Measurements from ENCODE around the gene FICD. TPM values are rescaled to one million over a fixed set of nuclear protein-coding genes. Genes with fewer than 3 reads are reported as not detected.
"Not testable (repeated sequence)": the region's sequence is repeated elsewhere in the genome, so short reads cannot be mapped to it uniquely, and the experiment has no call there.

Gene FICD
- total RNA-seq, 2 experiments from 2014 or later, result 5.7 to 6.0 TPM

GRCh38 chr12:108548954-108549521, 34.0 kb downstream of the FICD start:
- DNase-seq, result no peak
- H3K27ac Mint-ChIP-seq, result peak overlapping the region; percentile 51
- POLR2A ChIA-PET, result no interaction called here
- no peak overlapping the region for H3K4me3 Mint-ChIP-seq
- peaks cover 25% of the 10 kb centered on the region for H3K36me3 Mint-ChIP-seq
- peaks cover 48% of the 10 kb centered on the region for H3K4me1 Mint-ChIP-seq (ENCODE audit: low read depth)
- intact Hi-C loops (cut with micrococcal nuclease), result no loop called here
- H3K27me3 Mint-ChIP-seq, result no peaks in the 10 kb centered on the region
- H3K9me3 Mint-ChIP-seq, result no peaks in the 10 kb centered on the region
- CTCF ChIA-PET, result interaction anchor here (1.1 to 2.0 kb wide), 3 partner anchors 11 to 254 kb away, joined by 3 to 8 read pairs (median 4); no protein-coding TSS in a partner anchor

GRCh38 chr12:108551535-108551934, 36.5 kb downstream of the FICD start:
- POLR2A ChIA-PET, result no interaction called here
- Mint-ChIP-seq H3K36me3 (peaks cover 19% of the 10 kb centered on the region), H3K9me3 (no peaks in the 10 kb centered on the region), H3K4me1 (ENCODE audit: low read depth) (peaks cover 68% of the 10 kb centered on the region), H3K27ac (no peak overlapping the region), H3K4me3 (no peak overlapping the region), H3K27me3 (no peaks in the 10 kb centered on the region)
- intact Hi-C loops (cut with micrococcal nuclease), result no loop called here
- no peak for DNase-seq
- CTCF ChIA-PET, result interaction anchor here (0.7 kb wide), 1 partner anchor 505 kb away, joined by 4 read pairs; no protein-coding TSS in a partner anchor

GRCh38 chr12:108553799-108554198, 38.7 kb downstream of the FICD start:
- Mint-ChIP-seq H3K4me3 (no peak overlapping the region), H3K27ac (no peak overlapping the region)

GRCh38 chr12:108555383-108555782, 40.3 kb downstream of the FICD start:
- intact Hi-C loops (cut with micrococcal nuclease); H3K27me3 Mint-ChIP-seq; H3K9me3 Mint-ChIP-seq; POLR2A ChIA-PET; H3K4me3 Mint-ChIP-seq; H3K27ac Mint-ChIP-seq; DNase-seq: not testable (repeated sequence)
- CTCF ChIA-PET, result interaction anchor here (1.0 to 18.8 kb wide), 2 partner anchors 61 to 62 kb away, joined by 5 to 472 read pairs; no protein-coding TSS in a partner anchor
- H3K4me1 Mint-ChIP-seq (ENCODE audit: low read depth), result peaks cover 85% of the 10 kb centered on the region
- peaks cover 20% of the 10 kb centered on the region for H3K36me3 Mint-ChIP-seq

More at GRCh38 chr12:108553799-108554198, 38.7 kb downstream of the FICD start:
- peaks cover 17% of the 10 kb centered on the region for H3K36me3 Mint-ChIP-seq
- DNase-seq, result no peak
- no peaks in the 10 kb centered on the region for H3K9me3 Mint-ChIP-seq
- ChIA-PET POLR2A (no interaction called here), CTCF (no interaction called here)
- H3K4me1 Mint-ChIP-seq (ENCODE audit: low read depth), result peaks cover 83% of the 10 kb centered on the region
- intact Hi-C loops (cut with micrococcal nuclease), result no loop called here
- no peaks in the 10 kb centered on the region for H3K27me3 Mint-ChIP-seq

GRCh38 chr12:108559007-108559655, 44.1 kb downstream of the FICD start:
- ChIA-PET POLR2A (interaction anchor here (1.1 to 7.0 kb wide), 5 partner anchors 10 to 75 kb away, joined by 3 to 66 read pairs (median 4); partner anchors contain the start of gene SELPLG), CTCF (interaction anchor here (1.0 to 18.8 kb wide), 3 partner anchors 57 to 244 kb away, joined by 4 to 472 read pairs (median 6); no protein-coding TSS in a partner anchor)
- Mint-ChIP-seq H3K4me3 (peak overlapping the region; percentile 100), H3K4me1 (ENCODE audit: low read depth) (peaks cover 59% of the 10 kb centered on the region), H3K36me3 (peaks cover 23% of the 10 kb centered on the region), H3K27me3 (no peaks in the 10 kb centered on the region), H3K27ac (peak overlapping the region; percentile 99), H3K9me3 (no peaks in the 10 kb centered on the region)
- intact Hi-C loops (cut with micrococcal nuclease), result no loop called here
- DNase-seq, result peak; percentile 67

GRCh38 chr12:108559748-108560147, 44.7 kb downstream of the FICD start:
- Mint-ChIP-seq H3K9me3 (no peaks in the 10 kb centered on the region), H3K4me1 (ENCODE audit: low read depth) (peaks cover 63% of the 10 kb centered on the region), H3K27me3 (no peaks in the 10 kb centered on the region), H3K27ac (peak overlapping the region; percentile 99), H3K36me3 (peaks cover 26% of the 10 kb centered on the region), H3K4me3 (peak overlapping the region; percentile 100)
- intact Hi-C loops (cut with micrococcal nuclease), result loop anchor here (10.0 kb wide), 1 partner anchor 275 kb away; no protein-coding TSS in a partner anchor
- DNase-seq, result peak; percentile 19
- ChIA-PET POLR2A (interaction anchor here (1.2 to 7.0 kb wide), 6 partner anchors 47 to 493 kb away, joined by 3 to 66 read pairs (median 13); partner anchors contain the start of genes SELPLG and USP30), CTCF (interaction anchor here (1.0 to 18.8 kb wide), 3 partner anchors 10 to 244 kb away, joined by 3 to 472 read pairs (median 6); no protein-coding TSS in a partner anchor)

GRCh38 chr12:108560321-108560721, 45.2 kb downstream of the FICD start:
- Mint-ChIP-seq H3K36me3 (peaks cover 29% of the 10 kb centered on the region), H3K27me3 (no peaks in the 10 kb centered on the region), H3K4me3 (peak overlapping the region; percentile 100), H3K4me1 (ENCODE audit: low read depth) (peaks cover 61% of the 10 kb centered on the region), H3K9me3 (no peaks in the 10 kb centered on the region), H3K27ac (peak overlapping the region; percentile 99)
- CTCF ChIA-PET, result interaction anchor here (1.0 to 18.8 kb wide), 5 partner anchors 11 to 243 kb away, joined by 3 to 472 read pairs (median 3); partner anchors contain the start of gene SELPLG
- intact Hi-C loops (cut with micrococcal nuclease), result loop anchor here (10.0 kb wide), 1 partner anchor 274 kb away; no protein-coding TSS in a partner anchor
- POLR2A ChIA-PET, result interaction anchor here (0.6 to 7.0 kb wide), 8 partner anchors 48 to 1165 kb away, joined by 3 to 66 read pairs (median 5); partner anchors contain the start of genes SELPLG, SSH1 and USP30
- no peak for DNase-seq

- intact Hi-C loops (cut with micrococcal nuclease), result loop anchor here (1.0 to 10.0 kb wide), 3 partner anchors 46 to 274 kb away; partner anchors contain the start of gene FICD
- H3K27ac Mint-ChIP-seq, result peak within 1 kb of the TSS; percentile 99
- ChIA-PET POLR2A (interaction anchor here (0.6 to 7.0 kb wide), 8 partner anchors 56 to 1165 kb away, joined by 4 to 66 read pairs (median 5); partner anchors contain the start of genes SELPLG, SSH1 and USP30), CTCF (interaction anchor here (0.6 to 18.8 kb wide), 8 partner anchors 11 to 532 kb away, joined by 3 to 472 read pairs (median 3); partner anchors contain the start of genes ALKBH2 and SELPLG)
- H3K36me3 Mint-ChIP-seq, result peaks cover 35% of the 10 kb centered on the region
- H3K27me3 Mint-ChIP-seq, result no peaks in the 10 kb centered on the region
- H3K4me1 Mint-ChIP-seq (ENCODE audit: low read depth), result peaks cover 60% of the 10 kb centered on the region
- no peaks in the 10 kb centered on the region for H3K9me3 Mint-ChIP-seq
- peak within 1 kb of the TSS; percentile 100 for H3K4me3 Mint-ChIP-seq
- peak; percentile 88 for DNase-seq
Observed at GRCh38 chr12:108560752-108561719, 46.0 kb downstream of the FICD start, which contains the start of gene SART3. Gene SART3 (minus strand): TSS chr12:108561173. CDS start chr12:108561154, 19 bp downstream.

GRCh38 chr12:108561852-108562347, 46.8 kb downstream of the FICD start:
- no peaks in the 10 kb centered on the region for H3K27me3 Mint-ChIP-seq
- H3K27ac Mint-ChIP-seq, result peak overlapping the region; percentile 99
- H3K4me3 Mint-ChIP-seq, result peak overlapping the region; percentile 100
- intact Hi-C loops (cut with micrococcal nuclease), result loop anchor here (1.0 to 10.0 kb wide), 10 partner anchors 47 to 537 kb away; partner anchors contain the start of genes FICD, SELPLG, SSH1 and USP30
- peaks cover 57% of the 10 kb centered on the region for H3K4me1 Mint-ChIP-seq (ENCODE audit: low read depth)
- no peak for DNase-seq
- H3K9me3 Mint-ChIP-seq, result no peaks in the 10 kb centered on the region
- H3K36me3 Mint-ChIP-seq, result peaks cover 38% of the 10 kb centered on the region
- CTCF ChIA-PET, result interaction anchor here (0.6 to 18.8 kb wide), 16 partner anchors 11 to 531 kb away, joined by 3 to 472 read pairs (median 4); partner anchors contain the start of genes ALKBH2 and SELPLG
- POLR2A ChIA-PET, result interaction anchor here (0.8 to 7.0 kb wide), 11 partner anchors 11 to 296 kb away, joined by 3 to 66 read pairs (median 5); partner anchors contain the start of genes SELPLG and SSH1

GRCh38 chr12:108562348-108563135, 47.5 kb downstream of the FICD start, which contains the start of gene ISCU:
Gene ISCU (plus strand): TSS chr12:108562596. CDS start chr12:108562623, 27 bp downstream.
- DNase-seq, result peak; percentile 99
- ChIA-PET POLR2A (interaction anchor here (0.8 to 7.0 kb wide), 10 partner anchors 11 to 295 kb away, joined by 3 to 66 read pairs (median 4); partner anchors contain the start of genes SELPLG and SSH1), CTCF (interaction anchor here (0.7 to 18.8 kb wide), 15 partner anchors 10 to 388 kb away, joined by 3 to 472 read pairs (median 4); partner anchors contain the start of gene SELPLG)
- Mint-ChIP-seq H3K27me3 (no peaks in the 10 kb centered on the region), H3K9me3 (no peaks in the 10 kb centered on the region), H3K4me1 (ENCODE audit: low read depth) (peaks cover 57% of the 10 kb centered on the region), H3K4me3 (peak within 1 kb of the TSS; percentile 100), H3K36me3 (peaks cover 41% of the 10 kb centered on the region), H3K27ac (peak within 1 kb of the TSS; percentile 99)
- intact Hi-C loops (cut with micrococcal nuclease), result loop anchor here (1.0 to 10.0 kb wide), 11 partner anchors 56 to 536 kb away; partner anchors contain the start of genes SELPLG, SSH1 and USP30

All from activated CD4-positive, alpha-beta memory T cell treated with anti-CD3 and anti-CD28 coated beads for 36 hours (primary cell).